Measurements from ENCODE around the gene TAF7L.

Gene TAF7L

GRCh38 chrX:101231080-101231479, 60.1 kb downstream of the TAF7L start:
- Histone ChIP-seq H3K4me2 (ENCODE audit: insufficient read depth, low read length) (no peak overlapping the region), H3K27me3 (ENCODE audit: insufficient read depth, low read length, poor library complexity) (no peaks in the 10 kb centered on the region), H3K4me1 (ENCODE audit: insufficient read depth, low read length) (no peaks in the 10 kb centered on the region), H3K79me2 (ENCODE audit: insufficient read depth, low read length) (no peaks in the 10 kb centered on the region), H3K4me3 (ENCODE audit: low read depth in 1 of 2, low read length in 2 of 2) (no peak overlapping the region), H2AFZ (ENCODE audit: low read depth, low read length) (no peak overlapping the region), H3K36me3 (ENCODE audit: insufficient read depth, low read length) (no peaks in the 10 kb centered on the region), H3K9me3 (ENCODE audit: insufficient read depth, low read length, severe bottlenecking) (no peaks in the 10 kb centered on the region), H3K27ac (ENCODE audit: low read length) (no peak overlapping the region), H3K9ac (ENCODE audit: low read depth, low read length) (no peak overlapping the region), H4K20me1 (ENCODE audit: insufficient read depth, low read length) (no peaks in the 10 kb centered on the region)
- ATAC-seq (ENCODE audit: insufficient read depth, low read depth) (no peak), DNase-seq (no peak)
- no peak for TF ChIP-seq EZH2 (IDR thresholded peaks at IDR 0.05; ENCODE audit: borderline replicate concordance, low read depth, low read length, severe bottlenecking)
- TF ChIP-seq, protein P1, sequence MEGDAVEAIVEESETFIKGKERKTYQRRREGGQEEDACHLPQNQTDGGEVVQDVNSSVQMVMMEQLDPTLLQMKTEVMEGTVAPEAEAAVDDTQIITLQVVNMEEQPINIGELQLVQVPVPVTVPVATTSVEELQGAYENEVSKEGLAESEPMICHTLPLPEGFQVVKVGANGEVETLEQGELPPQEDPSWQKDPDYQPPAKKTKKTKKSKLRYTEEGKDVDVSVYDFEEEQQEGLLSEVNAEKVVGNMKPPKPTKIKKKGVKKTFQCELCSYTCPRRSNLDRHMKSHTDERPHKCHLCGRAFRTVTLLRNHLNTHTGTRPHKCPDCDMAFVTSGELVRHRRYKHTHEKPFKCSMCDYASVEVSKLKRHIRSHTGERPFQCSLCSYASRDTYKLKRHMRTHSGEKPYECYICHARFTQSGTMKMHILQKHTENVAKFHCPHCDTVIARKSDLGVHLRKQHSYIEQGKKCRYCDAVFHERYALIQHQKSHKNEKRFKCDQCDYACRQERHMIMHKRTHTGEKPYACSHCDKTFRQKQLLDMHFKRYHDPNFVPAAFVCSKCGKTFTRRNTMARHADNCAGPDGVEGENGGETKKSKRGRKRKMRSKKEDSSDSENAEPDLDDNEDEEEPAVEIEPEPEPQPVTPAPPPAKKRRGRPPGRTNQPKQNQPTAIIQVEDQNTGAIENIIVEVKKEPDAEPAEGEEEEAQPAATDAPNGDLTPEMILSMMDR (IDR thresholded peaks at IDR 0.05; ENCODE audit: borderline replicate concordance, extremely low read depth, low read length, poor library complexity, severe bottlenecking): no peak

DNA sequence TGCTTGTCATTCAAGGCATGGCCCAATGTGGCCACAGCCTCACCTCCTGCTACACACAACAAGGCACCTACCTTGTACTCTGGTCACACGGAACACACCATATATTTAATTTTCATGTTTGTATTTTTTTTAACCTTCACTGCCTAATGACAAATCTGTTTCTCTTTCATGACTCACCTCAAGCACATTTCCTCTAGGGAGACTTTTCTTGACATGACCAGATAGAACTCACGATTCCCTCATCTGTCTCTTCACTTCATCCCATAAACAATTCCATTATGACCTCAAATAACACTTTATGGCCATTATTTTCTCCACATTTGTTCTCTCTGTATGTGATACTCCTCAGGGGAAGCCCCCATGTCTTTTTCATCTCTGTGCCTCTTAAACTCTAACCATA, 60.5 kb downstream of the TAF7L start:
- no peaks in the 10 kb centered on the region for H3K9me3 ChIP-seq (ENCODE audit: insufficient read depth, low read length, severe bottlenecking)
- H3K79me2 ChIP-seq (ENCODE audit: insufficient read depth, low read length): no peaks in the 10 kb centered on the region
- H3K4me3 ChIP-seq (ENCODE audit: low read depth in 1 of 2, low read length in 2 of 2): no peak overlapping the region
- no peaks in the 10 kb centered on the region for H4K20me1 ChIP-seq (ENCODE audit: insufficient read depth, low read length)
- H3K9ac ChIP-seq (ENCODE audit: low read depth, low read length): no peak overlapping the region
- DNase-seq: no peak
- H2AFZ ChIP-seq (ENCODE audit: low read depth, low read length): no peak overlapping the region
- H3K4me2 ChIP-seq (ENCODE audit: insufficient read depth, low read length): no peak overlapping the region
- H3K27ac ChIP-seq (ENCODE audit: low read length): no peak overlapping the region
- H3K27me3 ChIP-seq (ENCODE audit: insufficient read depth, low read length, poor library complexity): no peaks in the 10 kb centered on the region
- no peak for ATAC-seq (ENCODE audit: insufficient read depth, low read depth)
- TF ChIP-seq, protein P1 (IDR thresholded peaks at IDR 0.05; ENCODE audit: borderline replicate concordance, extremely low read depth, low read length, poor library complexity, severe bottlenecking): no peak
- no peak for TF ChIP-seq EZH2 (IDR thresholded peaks at IDR 0.05; ENCODE audit: borderline replicate concordance, low read depth, low read length, severe bottlenecking)
- no peaks in the 10 kb centered on the region for H3K4me1 ChIP-seq (ENCODE audit: insufficient read depth, low read length)
- no peaks in the 10 kb centered on the region for H3K36me3 ChIP-seq (ENCODE audit: insufficient read depth, low read length)

DNA sequence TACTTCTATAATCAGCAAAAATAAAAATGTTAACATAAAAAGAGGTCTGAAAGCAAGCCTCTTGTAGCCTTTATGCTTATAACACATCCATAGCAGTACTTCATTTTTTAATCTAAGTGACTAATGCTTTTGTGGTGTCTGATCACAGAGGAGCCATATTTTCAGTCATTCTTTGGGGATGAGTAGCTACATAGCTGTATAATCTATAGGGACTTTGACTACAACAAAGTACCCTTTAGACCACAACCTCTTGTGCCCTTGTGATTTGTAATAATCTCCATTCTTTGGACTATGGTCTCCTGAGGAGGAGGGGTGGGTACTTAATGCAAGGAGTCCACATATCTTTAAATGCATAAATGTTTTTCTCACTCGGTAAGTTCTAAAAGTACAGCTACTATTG, 62.0 kb downstream of the TAF7L start:
- Histone ChIP-seq H3K9me3 (ENCODE audit: insufficient read depth, low read length, severe bottlenecking) (no peaks in the 10 kb centered on the region), H3K4me2 (ENCODE audit: insufficient read depth, low read length) (no peak overlapping the region), H3K27ac (ENCODE audit: low read length) (no peak overlapping the region), H4K20me1 (ENCODE audit: insufficient read depth, low read length) (no peaks in the 10 kb centered on the region), H3K4me3 (ENCODE audit: low read depth in 1 of 2, low read length in 2 of 2) (no peak overlapping the region), H2AFZ (ENCODE audit: low read depth, low read length) (no peak overlapping the region), H3K36me3 (ENCODE audit: insufficient read depth, low read length) (no peaks in the 10 kb centered on the region), H3K4me1 (ENCODE audit: insufficient read depth, low read length) (no peaks in the 10 kb centered on the region), H3K9ac (ENCODE audit: low read depth, low read length) (no peak overlapping the region), H3K79me2 (ENCODE audit: insufficient read depth, low read length) (no peaks in the 10 kb centered on the region), H3K27me3 (ENCODE audit: insufficient read depth, low read length, poor library complexity) (no peaks in the 10 kb centered on the region)
- ATAC-seq (ENCODE audit: insufficient read depth, low read depth) (no peak), DNase-seq (no peak)
- TF ChIP-seq EZH2 (IDR thresholded peaks at IDR 0.05; ENCODE audit: borderline replicate concordance, low read depth, low read length, severe bottlenecking): no peak

GRCh38 chrX:101223226-101223625, 67.9 kb downstream of the TAF7L start:
- no peaks in the 10 kb centered on the region for H3K9me3 ChIP-seq (ENCODE audit: insufficient read depth, low read length, severe bottlenecking)
- H3K4me1 ChIP-seq (ENCODE audit: insufficient read depth, low read length): no peaks in the 10 kb centered on the region
- ATAC-seq (ENCODE audit: insufficient read depth, low read depth) (no peak), DNase-seq (no peak)
- H3K27ac ChIP-seq (ENCODE audit: low read length): no peak overlapping the region
- H3K4me2 ChIP-seq (ENCODE audit: insufficient read depth, low read length): no peak overlapping the region
- H3K79me2 ChIP-seq (ENCODE audit: insufficient read depth, low read length): no peaks in the 10 kb centered on the region
- no peak overlapping the region for H3K4me3 ChIP-seq (ENCODE audit: low read depth in 1 of 2, low read length in 2 of 2)
- no peaks in the 10 kb centered on the region for H4K20me1 ChIP-seq (ENCODE audit: insufficient read depth, low read length)
- H2AFZ ChIP-seq (ENCODE audit: low read depth, low read length): no peak overlapping the region
- H3K27me3 ChIP-seq (ENCODE audit: insufficient read depth, low read length, poor library complexity): no peaks in the 10 kb centered on the region
- TF ChIP-seq, protein P1 (IDR thresholded peaks at IDR 0.05; ENCODE audit: borderline replicate concordance, extremely low read depth, low read length, poor library complexity, severe bottlenecking): no peak
- TF ChIP-seq EZH2 (IDR thresholded peaks at IDR 0.05; ENCODE audit: borderline replicate concordance, low read depth, low read length, severe bottlenecking): no peak
- no peak overlapping the region for H3K9ac ChIP-seq (ENCODE audit: low read depth, low read length)
- no peaks in the 10 kb centered on the region for H3K36me3 ChIP-seq (ENCODE audit: insufficient read depth, low read length)
